Fibroblast of skin of left biceps (primary cell): ENCODE results near the gene TCEA2.

ENCODE experiments used
- DNase-seq, 2 experiments: peaks; one replicate each; pipeline ENCODE4 v3.0.0-alpha.2; 2013; ENCODE audit warnings: low read depth in 2 of 2

The TCEA2 gene

GRCh38 chr20:64065062-64065973, 2.3 kb downstream of the TCEA2 start:
- no peak for DNase-seq

- DNase-seq, result no peak
Observed at GRCh38 chr20:64065974-64066343, 3.0 kb downstream of the TCEA2 start.

GRCh38 chr20:64067005-64067632, 4.1 kb downstream of the TCEA2 start:
- DNase-seq, result no peak

- no peak for DNase-seq
Observed at GRCh38 chr20:64067733-64068307, 4.8 kb downstream of the TCEA2 start.

- DNase-seq, result no peak
Observed at GRCh38 chr20:64068386-64069208, 5.6 kb downstream of the TCEA2 start.

- no peak for DNase-seq
Observed at GRCh38 chr20:64069209-64069613, 6.2 kb downstream of the TCEA2 start.

- DNase-seq, result no peak
Observed at GRCh38 chr20:64069614-64070243, 6.7 kb downstream of the TCEA2 start.

- DNase-seq, result no peak
Observed at GRCh38 chr20:64070244-64070993, 7.4 kb downstream of the TCEA2 start.

- DNase-seq, result no peak
Observed at GRCh38 chr20:64071341-64072332, 8.6 kb downstream of the TCEA2 start.

GRCh38 chr20:64072498-64073063, 9.6 kb downstream of the TCEA2 start:
- no peak for DNase-seq

- DNase-seq, result no peak
Observed at GRCh38 chr20:64073476-64074183, 10.6 kb downstream of the TCEA2 start.

- no peak for DNase-seq
Observed at GRCh38 chr20:64074184-64074789, 11.3 kb downstream of the TCEA2 start.

GRCh38 chr20:64074963-64075362, 12.0 kb downstream of the TCEA2 start:
- DNase-seq, result no peak

- DNase-seq, result no peak
Observed at GRCh38 chr20:64075556-64075955, 12.6 kb downstream of the TCEA2 start.

GRCh38 chr20:64076061-64076997, 13.3 kb downstream of the TCEA2 start:
- no peak for DNase-seq

- no peak for DNase-seq
Observed at GRCh38 chr20:64077094-64077493, 14.1 kb downstream of the TCEA2 start.

- DNase-seq, result no peak
Observed at GRCh38 chr20:64077541-64077875, 14.5 kb downstream of the TCEA2 start.
